Measurements from ENCODE around the gene CDKL1. TPM values are rescaled to one million over a fixed set of nuclear protein-coding genes. Genes with fewer than 3 reads are reported as not detected.

The CDKL1 gene
- polyA plus RNA-seq, 2 of the 4 experiments (the other 2 are of a cell fraction) = 10.2 to 11.0 TPM

DNA sequence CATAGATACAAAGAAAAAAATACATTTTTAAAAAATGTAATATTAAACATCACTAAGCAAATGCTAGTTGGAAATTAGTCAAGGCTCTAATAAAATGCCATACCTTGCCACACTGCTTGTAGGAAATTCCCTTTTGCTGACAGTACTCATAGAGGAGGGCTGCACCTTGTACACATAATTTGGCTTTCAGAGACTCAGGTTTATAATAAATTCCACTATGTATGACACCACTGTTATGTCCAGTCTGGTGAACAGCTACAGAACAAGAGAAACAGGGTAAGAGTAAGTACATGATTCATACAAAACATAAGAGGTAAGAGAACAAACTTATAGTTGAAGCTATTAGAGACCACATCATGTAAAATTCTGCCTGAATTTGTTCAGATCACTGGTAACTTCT lies 94.8 kb downstream of the CDKL1 start:
- CTCF ChIA-PET = interaction anchor here (2.3 kb wide), 1 partner anchor 9 kb away, joined by 6 read pairs; no protein-coding TSS in a partner anchor
- POLR2A ChIA-PET = interaction anchor here (1.0 kb wide), 1 partner anchor 10 kb away, joined by 7 read pairs; the partner anchor contains the start of genes DMAC2L and L2HGDH

DNA sequence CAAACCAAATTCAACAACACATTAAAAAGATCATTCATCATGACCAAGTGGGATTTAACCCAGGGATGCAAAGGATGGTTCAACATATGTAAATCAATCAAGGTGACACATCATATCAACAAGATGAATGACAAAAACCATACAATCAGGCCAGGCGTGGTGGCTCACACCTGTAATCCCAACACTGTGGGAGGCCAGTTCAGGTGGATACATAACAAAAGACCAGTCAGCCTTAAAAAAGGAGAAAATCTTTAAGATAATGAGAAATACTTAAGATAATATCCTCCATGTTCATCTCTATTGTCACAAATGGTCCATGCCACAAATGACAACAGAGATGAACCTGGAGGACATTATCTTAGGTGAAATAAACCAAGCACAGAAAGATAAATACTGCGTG lies 97.1 kb downstream of the CDKL1 start:
- Histone ChIP-seq H3K9me3 (no peaks in the 10 kb centered on the region), H3K4me1 (no peaks in the 10 kb centered on the region), H3K4me3 (no peak overlapping the region), H3K4me2 (no peak overlapping the region), H3K27ac (no peak overlapping the region)
- CTCF ChIA-PET = no interaction called here
- WGBS (ENCODE audit: missing lambda C conversion rate) = 93% methylated on average over 2 of the region's 2 CpGs
- ATAC-seq = no peak
- POLR2A ChIA-PET = interaction anchor here (1.0 kb wide), 1 partner anchor 13 kb away, joined by 3 read pairs; the partner anchor contains the start of genes DMAC2L and L2HGDH
- FAIRE-seq = no peak
- no peak for DNase-seq (ENCODE audit: low read depth in 1 of 2, low spot score in 1 of 2)
- TF ChIP-seq HOXB5 (CRISPR knock-in tag; IDR thresholded peaks at IDR 0.05) (no peak), HEYL (CRISPR knock-in tag; IDR thresholded peaks at IDR 0.05) (no peak), CEBPB (IDR thresholded peaks at IDR 0.05) (no peak), MAZ (IDR thresholded peaks at IDR 0.05; ENCODE audit: borderline replicate concordance, low read depth, low read length) (no peak), NR3C1 (IDR thresholded peaks at IDR 0.05) (no peak), FOSB (CRISPR knock-in tag; IDR thresholded peaks at IDR 0.05) (no peak)
- TF ChIP-seq, protein P1, sequence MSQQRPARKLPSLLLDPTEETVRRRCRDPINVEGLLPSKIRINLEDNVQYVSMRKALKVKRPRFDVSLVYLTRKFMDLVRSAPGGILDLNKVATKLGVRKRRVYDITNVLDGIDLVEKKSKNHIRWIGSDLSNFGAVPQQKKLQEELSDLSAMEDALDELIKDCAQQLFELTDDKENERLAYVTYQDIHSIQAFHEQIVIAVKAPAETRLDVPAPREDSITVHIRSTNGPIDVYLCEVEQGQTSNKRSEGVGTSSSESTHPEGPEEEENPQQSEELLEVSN (IDR thresholded peaks at IDR 0.05; ENCODE audit: borderline replicate concordance, low read depth) = no peak
- TF ChIP-seq, protein P2, sequence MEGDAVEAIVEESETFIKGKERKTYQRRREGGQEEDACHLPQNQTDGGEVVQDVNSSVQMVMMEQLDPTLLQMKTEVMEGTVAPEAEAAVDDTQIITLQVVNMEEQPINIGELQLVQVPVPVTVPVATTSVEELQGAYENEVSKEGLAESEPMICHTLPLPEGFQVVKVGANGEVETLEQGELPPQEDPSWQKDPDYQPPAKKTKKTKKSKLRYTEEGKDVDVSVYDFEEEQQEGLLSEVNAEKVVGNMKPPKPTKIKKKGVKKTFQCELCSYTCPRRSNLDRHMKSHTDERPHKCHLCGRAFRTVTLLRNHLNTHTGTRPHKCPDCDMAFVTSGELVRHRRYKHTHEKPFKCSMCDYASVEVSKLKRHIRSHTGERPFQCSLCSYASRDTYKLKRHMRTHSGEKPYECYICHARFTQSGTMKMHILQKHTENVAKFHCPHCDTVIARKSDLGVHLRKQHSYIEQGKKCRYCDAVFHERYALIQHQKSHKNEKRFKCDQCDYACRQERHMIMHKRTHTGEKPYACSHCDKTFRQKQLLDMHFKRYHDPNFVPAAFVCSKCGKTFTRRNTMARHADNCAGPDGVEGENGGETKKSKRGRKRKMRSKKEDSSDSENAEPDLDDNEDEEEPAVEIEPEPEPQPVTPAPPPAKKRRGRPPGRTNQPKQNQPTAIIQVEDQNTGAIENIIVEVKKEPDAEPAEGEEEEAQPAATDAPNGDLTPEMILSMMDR (IDR thresholded peaks at IDR 0.05) = no peak
- TF ChIP-seq, protein P3, sequence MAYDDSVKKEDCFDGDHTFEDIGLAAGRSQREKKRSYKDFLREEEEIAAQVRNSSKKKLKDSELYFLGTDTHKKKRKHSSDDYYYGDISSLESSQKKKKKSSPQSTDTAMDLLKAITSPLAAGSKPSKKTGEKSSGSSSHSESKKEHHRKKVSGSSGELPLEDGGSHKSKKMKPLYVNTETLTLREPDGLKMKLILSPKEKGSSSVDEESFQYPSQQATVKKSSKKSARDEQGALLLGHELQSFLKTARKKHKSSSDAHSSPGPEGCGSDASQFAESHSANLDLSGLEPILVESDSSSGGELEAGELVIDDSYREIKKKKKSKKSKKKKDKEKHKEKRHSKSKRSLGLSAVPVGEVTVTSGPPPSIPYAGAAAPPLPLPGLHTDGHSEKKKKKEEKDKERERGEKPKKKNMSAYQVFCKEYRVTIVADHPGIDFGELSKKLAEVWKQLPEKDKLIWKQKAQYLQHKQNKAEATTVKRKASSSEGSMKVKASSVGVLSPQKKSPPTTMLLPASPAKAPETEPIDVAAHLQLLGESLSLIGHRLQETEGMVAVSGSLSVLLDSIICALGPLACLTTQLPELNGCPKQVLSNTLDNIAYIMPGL (CRISPR knock-in tag; IDR thresholded peaks at IDR 0.05; ENCODE audit: borderline replicate concordance) = no peak

More for the DNA sequence above, 94.8 kb downstream of the CDKL1 start:
- H3K4me1 ChIP-seq = no peaks in the 10 kb centered on the region
- H3K4me2 ChIP-seq = no peak overlapping the region
- no peak overlapping the region for H3K27ac ChIP-seq
- no peak overlapping the region for H3K4me3 ChIP-seq
- no peaks in the 10 kb centered on the region for H3K9me3 ChIP-seq
- no peak for ATAC-seq
- no peak for FAIRE-seq
- TF ChIP-seq FOSB (CRISPR knock-in tag; IDR thresholded peaks at IDR 0.05) (no peak), CHD4 (IDR thresholded peaks at IDR 0.05; ENCODE audit: borderline replicate concordance) (no peak), BHLHE40 (IDR thresholded peaks at IDR 0.05; ENCODE audit: low read depth, low read length) (no peak), TP53 (CRISPR knock-in tag; IDR thresholded peaks at IDR 0.05) (no peak), SREBF2 (IDR thresholded peaks at IDR 0.05) (no peak), PHF8 (IDR thresholded peaks at IDR 0.05; ENCODE audit: borderline replicate concordance, low read depth) (no peak), HEYL (CRISPR knock-in tag; IDR thresholded peaks at IDR 0.05) (no peak), NFE2L2 (conservative IDR thresholded peaks at IDR 0.05; ENCODE audit: low read length) (no peak), JUNB (IDR thresholded peaks at IDR 0.05) (no peak)
- TF ChIP-seq, protein P4, sequence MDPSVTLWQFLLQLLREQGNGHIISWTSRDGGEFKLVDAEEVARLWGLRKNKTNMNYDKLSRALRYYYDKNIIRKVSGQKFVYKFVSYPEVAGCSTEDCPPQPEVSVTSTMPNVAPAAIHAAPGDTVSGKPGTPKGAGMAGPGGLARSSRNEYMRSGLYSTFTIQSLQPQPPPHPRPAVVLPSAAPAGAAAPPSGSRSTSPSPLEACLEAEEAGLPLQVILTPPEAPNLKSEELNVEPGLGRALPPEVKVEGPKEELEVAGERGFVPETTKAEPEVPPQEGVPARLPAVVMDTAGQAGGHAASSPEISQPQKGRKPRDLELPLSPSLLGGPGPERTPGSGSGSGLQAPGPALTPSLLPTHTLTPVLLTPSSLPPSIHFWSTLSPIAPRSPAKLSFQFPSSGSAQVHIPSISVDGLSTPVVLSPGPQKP (IDR thresholded peaks at IDR 0.05; ENCODE audit: low read depth, low read length) = no peak
- no peak for DNase-seq (ENCODE audit: low read depth in 1 of 2, low spot score in 1 of 2)

DNA sequence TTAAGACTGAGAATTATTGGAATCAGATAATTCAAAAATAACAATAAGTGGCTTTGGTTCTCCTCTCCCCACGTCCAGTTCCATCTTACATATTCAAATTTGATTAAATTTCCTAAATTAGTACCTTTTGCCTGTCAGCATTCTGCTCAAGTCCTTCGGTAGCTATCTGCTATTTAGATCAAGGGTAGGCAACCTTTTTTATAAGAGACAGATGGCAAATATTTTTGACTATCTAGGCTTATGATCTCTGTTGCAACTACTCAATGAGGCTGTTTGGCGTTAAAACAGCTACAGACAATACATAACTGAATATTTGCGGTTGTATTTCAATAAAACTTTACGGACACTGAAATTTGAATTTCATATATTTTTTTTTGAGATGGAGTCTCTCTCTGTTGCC lies 106.4 kb downstream of the CDKL1 start:
- H3K4me1 ChIP-seq = no peaks in the 10 kb centered on the region
- CTCF ChIA-PET = no interaction called here
- TF ChIP-seq NPAS2 (CRISPR knock-in tag; IDR thresholded peaks at IDR 0.05; ENCODE audit: borderline replicate concordance) = no peak
- no peak for TF ChIP-seq SMC3 (IDR thresholded peaks at IDR 0.05)
- TF ChIP-seq, protein P5, sequence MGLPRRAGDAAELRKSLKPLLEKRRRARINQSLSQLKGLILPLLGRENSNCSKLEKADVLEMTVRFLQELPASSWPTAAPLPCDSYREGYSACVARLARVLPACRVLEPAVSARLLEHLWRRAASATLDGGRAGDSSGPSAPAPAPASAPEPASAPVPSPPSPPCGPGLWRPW (IDR thresholded peaks at IDR 0.05) = no peak
- no peak for TF ChIP-seq RAD21 (conservative IDR thresholded peaks at IDR 0.05 in 1 of 2, IDR thresholded peaks at IDR 0.05 in 1 of 2)
- TF ChIP-seq, protein P6, sequence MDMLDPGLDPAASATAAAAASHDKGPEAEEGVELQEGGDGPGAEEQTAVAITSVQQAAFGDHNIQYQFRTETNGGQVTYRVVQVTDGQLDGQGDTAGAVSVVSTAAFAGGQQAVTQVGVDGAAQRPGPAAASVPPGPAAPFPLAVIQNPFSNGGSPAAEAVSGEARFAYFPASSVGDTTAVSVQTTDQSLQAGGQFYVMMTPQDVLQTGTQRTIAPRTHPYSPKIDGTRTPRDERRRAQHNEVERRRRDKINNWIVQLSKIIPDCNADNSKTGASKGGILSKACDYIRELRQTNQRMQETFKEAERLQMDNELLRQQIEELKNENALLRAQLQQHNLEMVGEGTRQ (IDR thresholded peaks at IDR 0.05) = no peak
- TF ChIP-seq CHD2 (IDR thresholded peaks at IDR 0.05; ENCODE audit: low read length, partially characterized antibody) = no peak
- TF ChIP-seq, protein P1 (IDR thresholded peaks at IDR 0.05; ENCODE audit: borderline replicate concordance, low read depth) = no peak
- TF ChIP-seq ZSCAN20 (CRISPR knock-in tag; IDR thresholded peaks at IDR 0.05) = no peak
- TF ChIP-seq ZNF302 (CRISPR knock-in tag; IDR thresholded peaks at IDR 0.05) = no peak
- TF ChIP-seq NFE2L2 (conservative IDR thresholded peaks at IDR 0.05; ENCODE audit: low read length) = no peak
- TF ChIP-seq HEYL (CRISPR knock-in tag; IDR thresholded peaks at IDR 0.05) = no peak
- TF ChIP-seq HOXA7 (CRISPR knock-in tag; IDR thresholded peaks at IDR 0.05) = no peak
- no peak for TF ChIP-seq SREBF2 (IDR thresholded peaks at IDR 0.05)
- no peak overlapping the region for H3K4me2 ChIP-seq
- ATAC-seq (no peak), DNase-seq (ENCODE audit: low read depth in 1 of 2, low spot score in 1 of 2) (no peak), FAIRE-seq (no peak)
- H3K9me3 ChIP-seq = 0 out of 3 replicates have a peak, but pooled peaks cover 3% of the 10 kb centered on the region
- H3K27ac ChIP-seq = no peak overlapping the region
- POLR2A ChIA-PET = no interaction called here
- 83% methylated on average over 5 of the region's 5 CpGs for WGBS (ENCODE audit: missing lambda C conversion rate)
- no peak overlapping the region for H3K4me3 ChIP-seq
